OCI-M2 (cell line): Measurements from ENCODE around the gene TRIB2.
"Not testable (repeated sequence)": the region's sequence is repeated elsewhere in the genome, so short reads cannot be mapped to it uniquely, and the experiment has no call there.

Source experiments
- DNase-seq: peaks from one replicate; lab custom pipeline; 2025; ENCODE audit not compliant: unreplicated experiment; lab: John Stamatoyannopoulos, UW

The TRIB2 gene

DNA sequence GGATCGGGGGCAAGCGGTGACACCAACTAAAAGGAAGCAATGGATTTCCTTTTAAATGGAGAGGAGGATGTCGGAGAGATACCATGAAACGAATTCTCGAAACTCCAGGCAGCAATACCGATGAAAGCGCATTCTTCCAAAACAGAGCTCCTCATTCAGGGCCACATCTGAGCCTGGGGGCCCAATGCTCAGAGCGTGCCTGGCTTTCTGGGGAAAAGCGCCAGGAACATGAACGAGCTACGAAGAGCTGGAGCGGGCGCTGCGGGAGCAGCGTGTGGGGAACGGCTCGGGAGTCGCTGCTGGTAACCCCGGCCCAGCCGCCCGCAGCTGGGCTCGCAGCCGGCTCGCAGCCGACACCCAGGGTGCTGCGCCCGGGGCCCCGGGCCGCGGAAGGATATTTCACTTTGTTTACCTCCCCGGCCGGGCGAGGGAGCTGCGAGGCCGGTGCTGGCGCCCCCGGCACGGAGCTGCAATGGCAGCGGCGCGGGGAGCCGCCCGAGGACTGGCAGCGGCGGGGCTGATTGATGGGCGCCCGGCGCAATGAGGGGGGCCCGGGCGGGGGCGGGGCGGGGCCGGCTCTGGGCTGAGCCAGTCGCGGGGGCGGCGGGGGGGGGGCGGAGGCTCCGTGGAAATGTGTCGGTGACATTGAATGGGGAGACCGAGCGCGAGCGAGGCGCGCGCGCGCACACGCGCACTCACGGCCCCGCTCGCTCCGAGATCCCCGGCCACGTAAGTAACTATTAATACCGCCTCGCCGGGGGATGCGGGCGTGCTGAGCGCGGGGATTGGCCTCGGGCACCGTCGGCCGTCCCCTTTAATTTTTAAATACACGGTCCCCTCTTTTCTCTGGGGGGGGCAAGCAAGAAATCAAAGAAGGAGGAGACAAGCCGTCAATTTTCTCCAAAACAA, at the start of gene TRIB2:
TSS of gene TRIB2 (plus strand) at position 655 of the 909 bp plus-strand sequence. CDS start 1,372 bp downstream, outside the sequence.
- no peak for DNase-seq

DNA sequence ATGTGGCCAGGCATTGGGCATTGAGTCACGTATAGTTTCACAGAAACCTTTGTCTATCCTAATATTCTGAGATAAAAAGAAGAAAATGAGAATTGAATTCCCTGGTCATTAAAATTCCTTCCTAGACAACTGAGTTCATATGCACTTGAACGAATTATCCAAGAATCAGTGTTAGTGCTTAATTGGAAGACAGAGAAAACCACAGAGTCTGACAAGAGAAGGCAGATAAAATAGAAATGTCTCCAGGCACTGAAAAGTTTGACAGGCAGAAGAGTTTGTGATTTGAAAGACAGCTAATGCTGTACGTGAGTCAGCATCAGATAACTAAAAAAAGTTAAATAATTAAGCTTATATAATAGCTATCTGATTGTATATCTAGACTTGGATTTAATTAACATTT, 47.7 kb upstream of the TRIB2 start:
- no peak for DNase-seq

DNA sequence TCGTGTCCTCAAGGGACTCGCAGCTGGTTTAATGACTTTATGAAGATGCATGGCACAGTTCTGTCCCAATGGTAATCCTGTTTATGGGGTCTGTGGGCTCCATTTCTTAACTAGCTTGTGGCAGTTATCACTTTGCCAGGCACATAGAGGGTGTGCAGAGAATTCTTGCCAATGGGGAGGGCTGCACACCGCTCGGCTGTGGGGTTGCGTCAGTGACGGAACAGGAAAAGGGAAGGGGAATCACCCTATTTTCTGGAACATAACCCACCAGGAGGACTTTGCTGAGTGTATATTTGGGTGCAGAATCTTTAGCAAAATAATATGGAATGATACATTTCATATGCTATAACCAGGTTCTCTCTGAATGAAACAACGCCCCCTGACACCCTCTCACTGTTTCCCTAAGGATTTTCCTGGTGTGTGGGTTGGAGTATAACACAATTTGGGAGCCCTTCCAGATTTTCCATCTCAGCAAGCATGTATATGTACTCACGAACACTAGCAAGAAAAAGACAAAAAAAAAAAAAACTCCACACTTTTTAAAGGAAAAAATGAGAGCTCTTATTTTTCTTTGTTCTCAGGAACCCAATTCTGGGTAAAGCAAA, 43.9 kb upstream of the TRIB2 start:
- no peak for DNase-seq

DNA sequence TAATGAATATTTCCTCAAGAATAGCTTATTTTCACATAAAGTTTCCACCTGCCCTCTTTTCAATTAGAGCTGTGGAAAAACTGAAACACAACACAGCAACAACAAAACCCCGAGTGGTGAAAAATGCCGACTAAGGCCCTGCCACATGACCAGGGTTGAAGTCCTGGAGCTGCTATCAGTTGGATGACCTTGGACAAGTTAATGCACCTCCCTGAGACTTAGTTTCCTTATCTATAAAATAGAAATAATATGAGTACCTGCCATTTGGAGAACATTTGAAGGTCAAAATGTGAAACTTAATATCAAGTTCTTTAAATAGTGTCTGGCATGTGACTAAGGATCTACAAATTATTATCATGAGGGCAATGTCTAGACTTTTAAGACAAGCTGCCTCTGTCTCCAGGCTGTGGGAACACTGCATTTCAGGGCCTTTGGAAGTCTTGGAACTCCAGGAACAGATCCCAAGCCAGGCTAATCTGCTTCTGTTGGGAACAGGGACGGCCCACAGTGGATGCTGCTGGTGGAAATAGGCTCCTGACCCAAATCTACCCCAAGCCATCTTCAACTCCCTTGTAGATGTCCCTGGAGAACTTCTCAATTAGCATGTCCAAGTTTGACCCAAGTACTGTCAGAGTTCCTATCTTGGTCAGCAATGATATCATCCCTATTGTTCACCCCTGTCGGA, 42.0 kb upstream of the TRIB2 start:
- DNase-seq: no peak

DNA sequence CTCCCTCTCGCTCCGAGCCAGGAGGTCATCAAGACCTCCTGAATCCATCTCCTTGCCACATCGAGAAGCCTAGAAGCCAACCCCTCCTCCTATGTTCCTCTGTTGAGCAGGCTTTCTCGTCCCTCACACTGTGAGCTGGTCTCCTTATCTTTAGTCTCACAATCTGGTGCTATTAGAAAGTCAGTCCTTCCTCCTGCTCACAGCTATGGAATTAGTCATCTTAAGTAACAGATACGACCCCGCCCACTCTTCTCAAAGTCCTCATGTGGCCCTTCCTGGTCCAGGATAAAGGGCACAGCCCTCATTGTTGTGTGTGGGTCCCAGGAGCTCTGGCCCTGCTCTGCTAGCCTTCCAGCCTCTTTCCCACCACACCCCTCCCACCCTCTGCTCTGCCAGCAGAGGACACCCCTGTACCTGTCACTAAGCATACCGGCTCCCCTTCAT, 41.4 kb upstream of the TRIB2 start:
- DNase-seq: peak; percentile 6

DNA sequence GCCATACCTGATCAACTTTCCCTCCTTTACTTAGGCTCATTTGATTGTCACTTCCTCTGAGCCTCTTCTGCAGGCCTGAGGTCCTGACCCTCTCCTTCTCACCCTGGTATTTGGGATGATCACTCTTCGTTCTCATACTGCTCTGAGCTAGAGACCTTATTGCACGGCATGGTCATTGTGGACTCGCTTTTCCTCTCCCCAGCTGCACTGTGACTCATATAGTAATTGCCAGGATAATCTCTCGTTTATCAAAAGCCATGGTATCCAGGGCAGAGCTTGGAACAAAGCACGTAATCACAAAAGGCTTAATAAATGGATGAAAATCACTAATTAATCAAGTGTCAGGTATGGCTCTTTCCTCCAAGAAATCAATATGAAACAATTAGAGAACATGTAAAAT, 40.9 kb upstream of the TRIB2 start:
- DNase-seq: no peak

DNA sequence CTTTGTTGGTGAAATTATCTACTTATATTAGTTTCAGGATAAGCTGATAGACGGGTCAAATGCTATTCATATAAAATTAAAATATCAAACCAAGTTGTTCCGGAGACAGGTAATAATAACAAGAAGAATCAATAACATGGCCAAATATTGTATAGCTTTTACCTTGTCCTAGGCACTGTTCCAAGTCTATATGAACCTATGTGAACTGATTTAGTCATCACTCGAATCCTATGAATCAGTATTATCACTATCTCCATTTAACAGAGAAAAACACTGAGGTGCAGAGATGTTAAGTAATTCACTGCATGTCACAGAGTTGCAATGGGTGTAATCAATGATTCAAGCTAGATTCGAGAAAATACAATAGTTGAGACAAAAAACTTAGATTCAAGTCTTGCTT, 40.0 kb upstream of the TRIB2 start:
- DNase-seq: no peak

DNA sequence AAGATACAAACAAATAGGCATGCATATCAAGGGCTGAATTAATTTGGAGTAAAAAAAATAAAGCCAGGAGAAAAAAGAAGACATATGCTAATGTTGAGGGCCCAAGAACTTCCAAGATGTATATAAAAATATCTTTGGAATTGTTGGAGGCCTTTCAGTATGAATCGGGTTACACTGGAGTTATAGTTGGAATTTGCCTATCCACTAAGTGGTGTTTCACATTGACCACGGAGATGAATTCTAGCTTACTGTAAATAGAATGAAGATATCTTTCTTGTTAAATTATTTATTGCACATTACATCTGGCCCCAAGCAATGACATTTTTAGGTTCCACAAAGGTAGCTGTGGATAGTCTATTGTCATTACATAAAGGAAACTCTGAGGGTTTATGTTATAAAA, 38.5 kb upstream of the TRIB2 start:
- no peak for DNase-seq

DNA sequence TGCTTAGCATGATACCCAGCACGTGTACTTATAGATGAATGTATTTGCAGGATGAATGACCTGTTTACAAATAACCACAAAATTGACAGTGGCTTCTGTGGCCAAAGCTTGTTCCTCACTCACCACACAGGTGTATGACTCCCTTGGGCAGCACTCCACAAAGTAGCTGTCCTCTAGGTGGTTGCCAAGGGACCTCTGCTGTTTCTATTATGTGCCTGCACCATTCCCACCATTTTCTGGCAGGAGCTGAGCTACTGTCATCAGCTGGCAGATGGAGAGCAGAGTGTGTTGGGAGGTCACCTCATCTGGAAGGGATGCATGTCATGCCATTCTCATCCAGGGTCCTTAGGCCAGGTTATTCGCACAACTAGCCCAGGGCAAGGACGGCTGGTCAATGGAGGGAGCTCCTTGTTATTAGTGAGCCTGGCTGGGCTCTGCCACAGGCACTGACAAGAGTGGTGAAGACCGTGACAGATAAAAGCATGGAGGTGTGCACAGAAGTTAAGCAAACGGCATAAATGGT, 37.1 kb upstream of the TRIB2 start:
- no peak for DNase-seq

DNA sequence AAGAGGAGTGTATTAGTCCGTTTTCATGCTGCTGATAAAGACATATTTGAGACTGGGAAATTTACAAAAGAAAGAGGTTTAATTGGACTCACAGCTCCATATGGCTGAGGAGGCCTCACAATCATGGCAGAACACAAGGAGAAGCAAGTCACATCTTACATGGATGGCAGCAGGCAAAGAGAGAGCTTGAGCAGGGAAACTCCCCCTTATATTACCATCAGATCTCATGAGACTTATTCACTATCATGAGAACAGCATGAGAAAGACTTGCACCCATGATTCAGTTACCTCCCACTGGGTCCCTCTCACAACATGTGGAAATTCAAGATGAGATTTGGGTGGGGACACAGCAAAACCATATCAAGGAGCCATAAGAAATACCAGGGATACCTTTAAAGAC, 36.6 kb upstream of the TRIB2 start:
- not testable (repeated sequence) for DNase-seq

DNA sequence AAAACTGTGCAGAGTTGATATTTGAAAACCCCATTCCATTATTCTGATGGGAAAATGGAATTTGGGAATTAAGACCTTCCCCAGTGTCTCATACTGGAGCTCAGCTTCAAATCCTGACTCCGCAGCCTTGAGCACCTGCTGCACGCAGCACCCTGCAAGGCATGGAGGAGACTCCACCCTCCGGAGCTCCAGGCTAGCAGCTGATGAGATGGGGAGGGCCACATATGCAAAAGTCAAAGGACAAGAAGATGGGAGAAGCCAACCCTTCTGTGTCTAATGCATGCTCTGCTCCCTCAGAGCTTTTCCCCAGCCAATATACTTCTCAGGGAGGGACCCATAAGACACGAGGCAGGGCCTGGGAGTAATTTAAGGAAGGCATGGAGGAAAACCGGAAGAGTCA, 34.7 kb upstream of the TRIB2 start:
- DNase-seq: no peak

DNA sequence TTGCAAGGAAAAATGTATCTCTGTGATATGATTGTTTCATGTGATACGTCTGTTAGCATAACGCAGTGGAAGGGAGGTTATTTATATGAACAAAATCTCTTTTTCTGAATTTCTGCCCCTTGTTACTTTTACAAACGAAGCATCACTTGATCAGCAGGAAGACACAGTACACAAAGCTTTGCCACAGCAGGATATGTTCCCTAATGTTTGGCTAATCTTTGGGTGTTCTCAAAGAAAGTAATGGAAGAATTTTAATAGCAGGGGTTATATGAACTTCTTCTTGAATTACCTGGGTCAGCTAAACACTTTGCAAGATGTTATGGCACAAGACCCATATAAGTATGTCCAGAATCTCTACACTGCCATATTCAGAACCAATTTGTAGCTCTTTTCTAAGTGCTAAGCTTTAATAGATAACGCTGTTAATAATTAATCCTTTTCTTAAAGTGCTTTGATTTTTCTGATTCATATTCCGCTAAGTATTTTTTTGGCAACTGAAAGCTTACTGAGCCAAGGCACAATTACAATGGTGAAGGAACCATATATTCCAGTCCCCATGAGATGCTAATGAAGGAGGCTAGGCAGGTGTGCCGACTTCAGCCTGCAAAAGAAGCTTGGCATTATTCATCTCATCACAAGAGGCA, 33.2 kb upstream of the TRIB2 start:
- DNase-seq: no peak

DNA sequence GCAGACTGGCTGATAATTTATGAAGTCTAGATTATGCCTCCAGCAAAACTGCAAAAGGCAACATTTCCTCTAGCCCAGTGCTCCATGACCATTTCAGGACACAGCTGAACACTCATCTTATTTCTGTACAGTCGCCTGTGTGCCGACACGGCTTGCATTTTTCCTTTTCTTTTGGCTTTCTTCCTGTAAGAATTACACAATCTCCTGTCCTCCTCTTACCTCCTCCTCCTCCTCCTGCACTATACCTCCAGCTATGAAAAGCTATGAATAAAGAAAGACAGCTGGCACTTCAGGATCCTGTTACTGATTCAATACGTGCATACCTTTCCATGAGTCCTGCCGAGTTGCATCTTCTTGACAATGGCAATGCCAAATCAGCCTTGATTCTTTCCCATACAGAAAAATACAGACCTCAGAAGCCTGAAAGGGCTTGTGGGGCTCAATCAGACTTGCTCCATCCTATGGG, 32.2 kb upstream of the TRIB2 start:
- DNase-seq: no peak

DNA sequence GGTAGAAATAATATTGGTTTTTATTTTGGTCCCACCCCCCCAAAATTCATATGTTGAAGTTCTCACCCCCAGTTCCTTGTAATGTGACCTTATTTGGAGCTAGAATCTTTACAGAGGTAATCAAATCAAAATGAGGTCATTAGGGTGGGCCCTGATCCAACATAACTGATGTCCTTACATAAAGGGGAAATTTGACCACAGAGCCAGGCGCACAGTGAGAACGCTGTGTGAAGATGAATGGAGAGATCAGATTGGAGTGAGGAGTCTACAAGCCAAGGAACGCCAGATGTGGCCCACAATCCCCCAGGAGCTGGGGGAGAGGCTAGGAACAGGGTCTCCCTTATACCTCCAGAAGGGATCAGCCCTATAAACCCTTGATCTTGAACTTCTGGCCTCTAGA, 31.6 kb upstream of the TRIB2 start:
- no peak for DNase-seq

DNA sequence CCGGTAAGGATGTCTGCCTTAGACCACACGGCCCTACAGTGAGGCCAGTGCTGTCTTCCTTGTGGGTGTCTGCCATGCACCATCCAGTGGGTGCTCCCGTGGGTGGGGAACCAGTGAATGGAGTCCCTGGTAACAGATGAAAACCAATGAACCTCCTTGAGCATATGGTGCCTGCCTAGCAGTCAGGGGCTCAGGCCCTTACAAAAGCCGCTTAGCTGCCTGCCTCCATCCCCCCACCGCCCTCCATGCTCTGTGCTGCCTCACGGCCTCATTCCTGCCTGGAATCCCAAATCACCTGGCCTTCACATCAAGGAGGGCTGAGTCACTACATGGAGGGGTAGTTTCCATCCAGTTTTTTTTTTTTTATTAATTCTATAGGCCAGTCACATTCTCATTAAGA, 30.8 kb upstream of the TRIB2 start:
- DNase-seq: no peak

DNA sequence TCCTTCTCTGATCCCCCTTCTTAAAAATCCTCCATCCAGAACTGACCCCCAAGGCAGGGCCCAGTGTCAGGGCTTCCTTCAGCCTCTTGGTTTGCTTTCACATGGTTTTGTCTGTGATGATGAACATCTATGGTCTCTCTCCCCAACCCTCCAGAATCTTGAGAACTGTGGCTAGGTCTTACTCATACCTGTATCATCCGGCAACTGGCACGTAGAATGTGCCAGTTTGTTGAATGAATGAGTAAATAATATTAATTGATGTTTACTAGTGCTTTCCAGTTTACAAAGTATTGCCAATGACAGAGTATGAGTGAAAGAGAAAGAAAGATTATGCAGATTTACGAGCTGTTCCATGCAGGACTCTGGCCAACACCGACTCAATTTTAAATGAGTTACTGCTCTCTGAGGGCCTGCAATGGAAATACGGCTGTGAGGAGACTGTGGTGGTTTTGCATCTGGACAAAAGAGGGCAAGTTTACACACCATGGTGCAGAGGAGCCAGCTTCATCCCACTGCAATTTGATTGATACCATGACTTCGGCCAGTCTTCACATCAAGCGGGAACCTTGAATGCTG, 29.9 kb upstream of the TRIB2 start:
- DNase-seq: no peak

DNA sequence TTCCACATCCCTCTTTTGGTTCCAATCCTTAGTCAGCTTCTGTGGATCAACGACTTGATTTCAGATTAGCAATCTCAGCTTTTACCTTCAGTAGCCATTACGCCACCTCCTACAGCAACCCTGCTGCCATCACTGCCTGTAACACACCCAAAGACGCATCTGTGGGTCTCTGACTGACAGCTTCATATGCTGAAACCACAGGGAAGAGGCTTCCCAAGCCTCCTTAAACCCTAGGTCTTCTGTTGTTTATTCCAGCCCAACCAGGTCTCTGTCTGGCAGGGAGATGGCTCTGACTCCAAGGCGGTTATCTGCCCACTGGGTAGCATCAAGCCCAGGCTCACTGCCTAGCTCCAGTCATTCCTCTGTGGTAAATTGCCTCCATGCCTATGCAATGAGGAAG, 28.6 kb upstream of the TRIB2 start:
- DNase-seq: no peak

DNA sequence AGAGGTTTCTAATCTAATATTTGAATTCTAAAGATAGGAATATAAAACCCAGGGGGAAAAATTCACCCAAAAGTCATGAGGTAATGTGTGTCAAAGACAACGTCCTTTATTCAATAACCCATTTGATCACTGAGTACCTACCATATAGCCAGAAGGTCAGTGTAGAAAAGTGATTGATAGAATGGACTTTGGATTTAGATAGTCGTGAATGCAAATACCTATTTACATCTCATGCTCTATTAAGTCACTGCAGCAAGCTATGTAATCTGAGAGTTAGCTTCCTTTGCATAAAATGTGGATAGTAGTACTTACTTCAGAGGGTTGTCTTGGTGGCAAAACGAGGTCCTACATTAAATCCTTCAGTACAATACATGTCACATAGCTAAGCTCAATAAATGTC, 27.8 kb upstream of the TRIB2 start:
- no peak for DNase-seq

DNA sequence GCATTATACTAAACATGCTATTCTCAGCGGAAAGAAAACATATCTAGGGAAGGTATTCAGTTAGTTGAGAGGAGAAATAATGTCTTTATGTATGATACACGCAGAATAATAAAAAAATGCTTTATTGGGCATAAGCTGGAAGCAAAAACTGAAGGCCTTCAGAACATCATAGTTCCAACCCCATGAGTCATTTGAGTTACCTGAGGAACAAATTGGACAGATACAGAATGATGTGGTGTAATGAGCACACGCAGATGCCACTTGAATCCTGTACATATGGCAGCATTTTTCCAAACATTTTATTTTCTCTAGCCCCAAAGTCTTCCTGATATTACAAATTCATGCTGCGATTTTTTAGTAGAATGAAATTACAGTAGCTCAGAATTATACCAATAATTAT, 23.2 kb upstream of the TRIB2 start:
- DNase-seq: no peak

DNA sequence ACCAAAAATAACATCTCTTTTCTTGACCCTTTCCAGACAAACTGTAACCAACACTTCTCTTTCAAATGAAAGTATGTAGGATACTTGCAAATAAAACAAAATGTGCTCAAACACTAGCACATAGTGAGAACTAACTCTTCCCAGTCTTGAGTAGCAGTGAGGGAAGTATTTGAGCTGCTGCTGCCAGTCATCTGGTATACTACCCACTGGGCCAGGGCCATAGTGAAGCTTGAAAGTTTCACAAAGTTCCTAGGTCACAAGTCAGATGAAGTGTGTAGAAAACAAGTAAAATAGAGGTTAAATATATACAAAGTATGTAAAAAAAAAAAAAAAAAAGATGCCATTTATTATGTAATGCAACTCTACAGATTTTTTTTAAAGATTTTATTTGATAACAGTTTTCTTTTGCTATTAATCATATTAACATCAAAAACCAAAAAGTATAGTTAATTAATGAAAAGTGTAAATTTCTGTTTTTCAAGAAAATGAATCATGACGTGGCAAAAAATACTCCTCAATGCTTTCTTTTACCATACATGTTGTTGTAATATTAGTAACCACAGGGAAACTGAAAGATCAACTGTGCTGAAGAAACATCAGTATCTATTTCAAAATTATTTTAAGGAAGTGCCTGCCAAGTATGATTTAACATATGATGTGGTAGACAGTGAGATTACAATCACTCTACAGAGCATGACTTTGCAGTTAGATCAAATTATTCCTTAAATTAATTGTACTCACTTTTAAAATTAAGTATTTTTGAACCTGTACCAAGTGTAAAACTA, 21.6 kb upstream of the TRIB2 start:
- no peak for DNase-seq
